Stimulated activated CD8-positive, alpha-beta memory T cell treated with anti-CD3 and anti-CD28 coated beads, Interleukin-7, amount 100 ng/mL, for 1 hour (primary cell): ENCODE measurements around the gene TMEM168.
"Not testable (repeated sequence)": the region's sequence is repeated elsewhere in the genome, so short reads cannot be mapped to it uniquely, and the experiment has no call there.

Experiments used
- DNase-seq, 2 donors: peaks; one replicate each; pipeline ENCODE4 v3.0.0-alpha.2; 2020; ENCODE audit warnings: low read depth in 2 of 2

The TMEM168 gene

DNA sequence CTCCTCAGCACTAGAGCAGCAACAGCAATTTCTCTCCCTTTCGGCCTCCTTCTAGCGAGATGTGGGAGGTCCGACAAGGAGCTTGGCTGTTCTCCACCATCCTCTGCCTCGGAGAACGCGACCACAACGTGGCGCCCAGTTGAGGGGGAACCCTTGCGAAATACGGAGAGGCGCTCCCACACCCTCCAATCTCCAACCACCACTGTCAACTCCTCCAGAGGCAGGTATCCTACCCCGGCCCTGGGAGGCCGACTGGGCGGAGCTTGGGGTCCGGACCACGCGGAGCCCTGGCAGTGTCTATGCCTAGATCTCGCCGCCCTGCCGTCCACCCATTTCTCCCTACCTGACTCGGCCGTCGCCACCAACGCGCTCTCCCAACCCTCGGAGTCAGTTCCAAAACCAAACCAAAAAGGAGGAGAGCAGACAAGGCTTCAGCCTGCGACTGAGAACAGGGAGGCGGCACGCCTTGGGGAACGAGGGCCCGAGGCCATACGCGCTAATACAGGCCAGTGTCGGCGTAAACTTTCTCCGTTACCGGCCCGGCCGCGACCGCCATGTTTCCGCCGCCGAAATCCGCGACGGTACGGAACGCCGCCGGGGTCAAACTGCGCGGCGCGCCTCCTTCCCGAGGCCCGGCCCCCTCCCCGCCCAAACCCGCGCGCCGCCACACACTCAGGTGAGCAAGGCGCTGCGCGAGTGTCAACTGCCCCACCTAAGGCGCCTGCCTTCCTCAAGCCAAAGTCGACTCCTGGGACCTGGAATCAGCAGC is at the start of gene TMEM168:
Gene TMEM168 (minus strand): TSS at position 577 of the 769 bp plus-strand sequence. CDS start 5,568 bp downstream, outside the sequence.
- peak; percentile 70 to 77 for DNase-seq

DNA sequence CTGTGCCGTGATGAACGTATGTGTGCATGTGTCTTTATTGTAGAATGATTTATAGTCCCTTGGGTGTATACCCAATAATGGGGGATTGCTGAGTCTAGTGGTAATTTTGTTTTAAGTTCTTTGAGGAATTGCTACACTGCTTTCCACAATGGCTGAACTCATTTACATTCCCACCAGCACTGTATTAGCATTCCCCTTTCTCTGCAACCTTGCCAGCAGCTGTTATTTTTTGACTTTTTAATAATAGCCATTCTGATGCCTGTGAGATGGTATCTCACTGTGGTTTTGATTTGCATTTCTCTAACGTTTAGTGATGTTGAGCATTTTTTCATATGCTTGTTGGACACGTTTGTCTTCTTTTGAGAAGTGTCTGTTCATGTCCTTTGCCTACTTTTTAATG is 45.7 kb upstream of the TMEM168 start:
- DNase-seq = not testable (repeated sequence)

DNA sequence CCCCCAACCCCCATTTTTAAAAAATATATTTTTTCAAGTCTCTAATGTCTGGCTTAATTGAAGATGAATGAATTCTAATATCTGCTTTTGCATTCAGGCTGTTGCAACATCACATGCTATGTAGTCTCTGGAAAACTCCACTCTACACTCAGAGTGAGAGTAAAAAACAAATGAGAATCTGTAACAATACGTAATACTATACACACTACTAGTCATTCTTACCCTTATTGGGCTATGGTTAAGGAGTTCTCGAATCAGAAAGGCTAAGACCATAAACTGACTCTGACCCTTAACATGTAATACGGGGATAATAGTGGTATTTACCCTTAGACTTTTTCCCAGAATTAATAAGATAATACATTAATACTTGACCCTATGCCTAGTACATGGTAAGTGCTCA is 42.9 kb upstream of the TMEM168 start:
- no peak for DNase-seq

DNA sequence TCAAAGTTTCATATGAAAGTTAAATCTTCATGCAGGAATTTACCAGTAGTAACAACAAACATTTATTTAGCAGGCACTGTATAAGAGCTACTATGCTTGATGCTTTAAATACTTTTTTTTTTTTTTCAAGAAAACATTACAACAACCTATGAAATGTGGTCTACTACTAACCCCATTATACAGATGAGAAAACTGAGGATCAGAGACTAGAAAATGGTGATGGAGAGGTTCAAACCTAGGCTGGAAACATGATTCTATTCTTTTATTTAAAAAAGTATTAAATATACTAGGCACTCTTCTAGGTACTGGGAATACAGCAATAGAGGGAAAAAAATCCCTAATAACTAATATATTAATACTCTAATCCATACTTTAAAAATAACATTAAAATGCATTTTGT is 40.6 kb upstream of the TMEM168 start:
- no peak for DNase-seq

DNA sequence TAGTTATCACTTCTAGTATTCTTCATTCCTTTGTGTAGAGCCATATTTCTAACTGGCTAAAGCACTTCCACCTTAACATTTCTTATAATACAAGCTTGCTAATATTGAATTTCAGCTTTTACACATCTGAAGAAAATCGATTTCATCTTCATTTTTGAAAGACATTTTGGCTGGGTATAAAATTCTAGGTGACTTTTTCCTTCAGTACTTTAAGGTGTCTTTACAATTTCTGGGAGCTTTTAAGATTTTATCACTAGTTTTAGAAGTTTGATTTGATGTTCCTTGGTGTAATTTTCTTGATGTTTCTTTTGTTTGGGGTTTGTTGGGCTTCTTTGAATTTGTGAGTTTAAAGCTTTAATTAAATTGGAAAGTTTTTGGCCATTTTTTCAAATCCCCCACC is 38.5 kb upstream of the TMEM168 start:
- DNase-seq = no peak

DNA sequence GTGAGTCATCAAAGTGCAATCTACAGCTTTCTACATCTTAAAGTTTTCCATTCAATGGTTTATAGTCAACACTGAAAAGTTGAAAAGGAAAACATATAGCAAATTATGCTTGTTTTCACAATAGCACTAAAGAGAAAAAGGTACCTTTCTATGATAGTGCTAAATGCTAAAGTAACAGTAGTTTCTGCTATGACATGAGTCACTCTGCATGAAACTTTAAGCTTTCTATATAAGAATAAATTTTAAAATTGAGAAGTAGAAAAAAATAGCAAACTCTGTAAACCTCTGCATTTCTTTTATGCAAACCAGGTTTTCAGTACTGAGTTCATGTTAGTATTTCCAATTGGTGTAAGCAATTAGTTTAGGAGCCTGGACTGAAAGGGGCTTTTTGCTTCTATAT is 31.2 kb upstream of the TMEM168 start:
- no peak for DNase-seq

- DNase-seq = no peak
Measured at GRCh38 chr7:112819536-112819935, 29.3 kb upstream of the TMEM168 start.

- DNase-seq = no peak
Measured at GRCh38 chr7:112806156-112806555, 16.0 kb upstream of the TMEM168 start.

DNA sequence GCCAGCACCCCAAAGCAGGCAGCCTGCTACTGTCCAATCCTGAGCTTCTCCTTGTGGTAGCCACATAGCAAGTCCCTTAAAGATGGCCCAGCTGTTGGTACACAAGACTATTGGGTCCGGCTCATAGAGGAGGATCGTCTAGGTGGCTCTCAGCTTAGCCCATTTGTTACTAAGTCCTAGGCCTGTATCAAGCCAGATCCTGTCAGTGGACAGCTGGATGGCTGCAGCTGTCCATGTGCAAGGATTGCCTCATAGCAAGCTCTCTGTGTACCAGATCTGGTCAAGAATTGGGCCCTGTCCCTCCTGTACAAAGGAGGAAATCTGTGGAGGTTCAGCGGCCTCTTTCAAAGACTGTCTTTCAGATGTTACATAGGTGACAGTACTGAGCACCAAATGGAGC is 12.2 kb upstream of the TMEM168 start:
- no peak for DNase-seq

- DNase-seq = no peak
Measured at GRCh38 chr7:112800486-112800885, 10.3 kb upstream of the TMEM168 start.

GRCh38 chr7:112799448-112800120 is 9.4 kb upstream of the TMEM168 start:
- DNase-seq = no peak

- DNase-seq = no peak
Measured at GRCh38 chr7:112798274-112799159, 8.3 kb upstream of the TMEM168 start.

GRCh38 chr7:112796552-112796951 is 6.4 kb upstream of the TMEM168 start:
- not testable (repeated sequence) for DNase-seq

GRCh38 chr7:112792441-112792840 is 2.2 kb upstream of the TMEM168 start:
- DNase-seq = no peak

GRCh38 chr7:112791465-112792168 is 1.4 kb upstream of the TMEM168 start:
- no peak for DNase-seq

DNA sequence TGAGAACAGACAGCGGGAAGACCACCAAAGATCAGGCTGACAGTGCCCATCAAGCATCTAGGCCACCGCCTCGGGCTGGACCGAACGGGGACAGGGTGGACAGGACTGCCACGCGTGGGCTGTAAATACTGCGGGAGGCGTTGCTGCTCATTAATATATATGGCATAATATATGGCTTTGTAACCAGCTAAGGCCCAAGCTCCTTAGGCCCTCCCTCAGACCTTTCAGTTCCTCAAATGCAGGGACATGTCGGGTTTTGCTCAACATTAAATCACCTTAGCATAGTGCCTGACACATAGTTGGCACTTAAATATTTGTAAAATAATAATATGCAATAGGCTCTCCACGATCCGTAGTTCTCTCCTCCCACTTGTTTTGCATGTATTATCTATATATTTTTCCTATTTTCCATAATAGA is 402 bp upstream of the TMEM168 start:
- no peak for DNase-seq

DNA sequence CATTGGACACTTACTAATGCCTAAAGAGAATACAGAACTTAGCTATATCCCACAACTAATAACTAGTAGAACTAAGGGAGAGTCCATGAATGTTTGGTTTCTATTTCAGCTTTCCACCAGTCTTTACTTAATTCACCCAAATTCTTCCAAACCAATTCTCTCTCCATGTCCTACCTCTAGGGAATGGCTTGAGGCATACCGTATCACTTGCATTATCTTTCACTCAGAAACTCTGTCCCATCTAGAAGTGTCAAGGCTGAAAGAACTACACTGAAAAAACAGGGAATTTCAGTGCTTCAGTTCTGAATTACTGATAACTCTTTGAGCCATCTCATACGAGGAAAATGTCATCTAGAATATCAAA is 758 bp downstream of the TMEM168 start:
- DNase-seq = no peak

- DNase-seq = no peak
Measured at GRCh38 chr7:112788778-112789343, 1.3 kb downstream of the TMEM168 start.

DNA sequence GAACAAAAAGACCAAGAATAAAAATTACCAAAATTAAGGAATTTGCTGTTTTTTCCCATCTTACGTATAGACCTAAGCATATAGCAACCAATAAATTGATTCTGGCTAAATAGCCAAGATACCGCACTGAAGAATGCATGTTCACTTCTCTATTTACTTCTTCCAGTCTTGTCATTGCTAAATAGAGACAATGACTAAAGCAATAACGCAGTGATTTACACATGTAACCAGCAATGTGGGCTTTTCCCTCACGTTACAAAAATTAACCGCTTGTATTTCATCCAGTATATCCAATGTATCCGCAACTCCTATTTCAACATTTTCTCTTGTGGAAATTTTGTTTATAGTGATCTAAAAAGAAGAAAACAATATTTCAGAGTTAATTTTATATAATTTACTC is 5.6 kb downstream of the TMEM168 start:
- no peak for DNase-seq

- DNase-seq = no peak
Measured at GRCh38 chr7:112782498-112782897, 7.7 kb downstream of the TMEM168 start.

GRCh38 chr7:112781558-112781957 is 8.6 kb downstream of the TMEM168 start:
- DNase-seq = no peak
